NCI-H187 (cell line): ENCODE results near the gene PAIP1.
"Not testable (repeated sequence)": the region's sequence is repeated elsewhere in the genome, so short reads cannot be mapped to it uniquely, and the experiment has no call there.

Experiments
- DNase-seq, 2 experiments: peaks; one replicate each; lab custom pipeline; 2025; lab: John Stamatoyannopoulos, UW

The PAIP1 gene, protein sequence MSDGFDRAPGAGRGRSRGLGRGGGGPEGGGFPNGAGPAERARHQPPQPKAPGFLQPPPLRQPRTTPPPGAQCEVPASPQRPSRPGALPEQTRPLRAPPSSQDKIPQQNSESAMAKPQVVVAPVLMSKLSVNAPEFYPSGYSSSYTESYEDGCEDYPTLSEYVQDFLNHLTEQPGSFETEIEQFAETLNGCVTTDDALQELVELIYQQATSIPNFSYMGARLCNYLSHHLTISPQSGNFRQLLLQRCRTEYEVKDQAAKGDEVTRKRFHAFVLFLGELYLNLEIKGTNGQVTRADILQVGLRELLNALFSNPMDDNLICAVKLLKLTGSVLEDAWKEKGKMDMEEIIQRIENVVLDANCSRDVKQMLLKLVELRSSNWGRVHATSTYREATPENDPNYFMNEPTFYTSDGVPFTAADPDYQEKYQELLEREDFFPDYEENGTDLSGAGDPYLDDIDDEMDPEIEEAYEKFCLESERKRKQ

DNA sequence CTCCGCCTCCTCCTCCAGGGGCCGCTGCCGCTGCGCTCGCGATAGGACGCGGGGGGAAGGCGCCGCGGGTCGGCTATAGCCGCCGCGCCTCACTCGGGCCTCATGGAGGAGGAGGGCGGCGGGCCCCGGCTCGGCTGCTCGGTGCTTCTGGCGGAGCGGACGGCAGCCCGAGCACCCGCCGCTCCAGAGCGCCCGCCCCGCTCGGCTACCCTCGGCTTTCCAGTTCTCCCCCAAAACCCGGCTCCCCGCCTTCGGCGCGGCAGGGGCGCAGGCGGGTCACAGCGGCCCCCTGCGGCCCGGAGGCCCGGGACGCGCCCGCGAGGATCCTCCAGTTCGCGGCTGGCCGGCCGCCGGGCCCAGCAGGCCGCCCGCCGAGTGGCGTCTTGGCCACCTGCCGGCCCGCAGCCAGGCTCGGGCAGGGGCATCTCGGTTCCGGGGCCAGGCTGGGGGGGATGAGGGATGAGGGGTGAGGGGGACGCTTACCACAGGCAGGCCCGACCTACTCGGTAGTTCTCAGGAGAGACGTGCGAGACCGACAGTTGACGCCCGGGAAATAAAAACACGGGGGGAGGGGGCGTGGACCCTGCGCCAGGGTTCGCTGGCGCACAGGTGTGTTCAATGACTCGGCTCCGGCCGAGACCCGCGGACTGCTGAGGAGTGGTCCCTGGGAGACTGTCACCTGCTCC lies at the start of gene PAIP1:
Gene PAIP1 (minus strand): TSS at position 221 of the 686 bp plus-strand sequence. CDS start 231 bp downstream, outside the sequence.
- peak; percentile 79 to 97 for DNase-seq

DNA sequence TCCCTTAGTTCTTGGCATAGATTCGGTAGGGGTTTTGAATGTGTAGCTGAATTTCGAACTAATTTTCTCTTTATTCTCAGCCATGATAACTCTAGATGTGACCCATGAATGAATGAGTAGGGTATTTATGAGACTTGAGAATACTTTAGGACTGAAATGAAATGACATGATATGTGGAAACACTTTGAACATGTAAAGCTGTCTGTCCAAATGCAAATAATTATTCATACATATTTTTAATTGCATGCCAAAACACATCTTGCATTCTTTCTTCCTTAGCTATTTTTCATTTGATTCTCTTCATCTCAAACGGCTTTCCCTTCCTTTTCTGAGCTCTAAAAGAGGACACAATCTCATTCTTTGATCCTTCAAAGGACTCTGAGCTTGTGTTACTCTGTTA lies 49.5 kb upstream of the PAIP1 start:
- no peak for DNase-seq

DNA sequence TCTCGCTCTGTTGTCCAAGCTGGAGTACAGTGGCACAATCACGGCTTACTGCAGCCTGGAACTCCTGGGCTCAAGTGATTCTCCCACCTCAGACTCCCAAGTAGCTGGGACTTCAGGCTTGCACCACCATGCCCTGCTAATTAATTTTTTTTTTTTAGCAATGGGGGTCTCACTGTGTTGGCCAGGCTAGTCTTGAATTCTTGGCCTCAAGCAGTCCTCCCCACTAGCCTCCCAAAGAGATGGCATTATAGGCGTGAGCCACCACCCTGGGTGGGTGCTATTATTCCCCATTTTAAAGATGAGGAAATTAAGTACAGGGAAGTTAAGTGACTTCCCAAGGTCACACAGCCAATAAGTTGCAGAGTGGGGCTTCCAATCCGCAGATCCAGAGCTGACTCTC lies 47.8 kb upstream of the PAIP1 start:
- DNase-seq = no peak

DNA sequence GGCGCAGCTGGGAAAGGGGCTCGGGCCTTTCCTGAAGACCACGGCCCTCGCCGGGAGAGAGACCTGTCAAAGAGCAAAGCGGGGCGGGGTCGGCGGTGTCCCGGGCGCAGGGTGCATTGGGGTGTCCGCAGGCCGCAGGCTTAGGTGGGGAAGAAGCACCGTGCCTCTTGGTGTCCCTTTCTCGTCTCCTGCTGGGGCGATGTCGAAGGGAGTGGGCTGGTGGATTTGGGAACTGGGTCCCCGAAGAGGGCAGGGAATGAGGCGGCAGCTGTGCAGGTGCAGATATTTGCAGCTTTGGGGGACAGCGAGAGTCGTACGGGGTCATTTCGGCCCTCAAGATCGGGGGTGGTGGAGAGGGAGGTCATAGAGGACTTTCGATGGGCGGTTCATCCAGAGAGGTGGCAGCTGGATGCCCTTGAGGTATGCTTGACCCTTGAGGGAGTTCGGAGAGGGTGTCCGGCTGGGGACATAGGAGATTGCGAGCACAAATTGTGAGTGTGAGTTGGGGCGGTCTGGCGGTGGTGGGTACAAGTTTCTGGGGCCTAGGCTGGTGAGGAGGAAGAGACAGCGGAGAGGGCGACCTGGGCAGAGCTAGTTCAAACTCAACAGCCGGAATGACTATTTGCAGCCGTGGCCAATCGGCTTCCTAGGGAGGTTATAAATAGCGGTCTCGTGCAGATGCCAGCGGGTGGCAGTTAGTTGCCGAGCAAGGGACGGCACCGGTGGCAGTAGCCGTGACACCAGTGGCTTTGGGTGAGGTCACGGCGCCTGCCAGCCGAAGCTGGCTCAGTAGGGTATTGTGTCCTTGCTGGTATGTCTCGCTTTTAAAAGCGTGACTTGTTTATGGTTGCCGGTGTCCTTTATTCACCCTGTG lies 46.7 kb upstream of the PAIP1 start:
- DNase-seq = peak; percentile 84 to 86

DNA sequence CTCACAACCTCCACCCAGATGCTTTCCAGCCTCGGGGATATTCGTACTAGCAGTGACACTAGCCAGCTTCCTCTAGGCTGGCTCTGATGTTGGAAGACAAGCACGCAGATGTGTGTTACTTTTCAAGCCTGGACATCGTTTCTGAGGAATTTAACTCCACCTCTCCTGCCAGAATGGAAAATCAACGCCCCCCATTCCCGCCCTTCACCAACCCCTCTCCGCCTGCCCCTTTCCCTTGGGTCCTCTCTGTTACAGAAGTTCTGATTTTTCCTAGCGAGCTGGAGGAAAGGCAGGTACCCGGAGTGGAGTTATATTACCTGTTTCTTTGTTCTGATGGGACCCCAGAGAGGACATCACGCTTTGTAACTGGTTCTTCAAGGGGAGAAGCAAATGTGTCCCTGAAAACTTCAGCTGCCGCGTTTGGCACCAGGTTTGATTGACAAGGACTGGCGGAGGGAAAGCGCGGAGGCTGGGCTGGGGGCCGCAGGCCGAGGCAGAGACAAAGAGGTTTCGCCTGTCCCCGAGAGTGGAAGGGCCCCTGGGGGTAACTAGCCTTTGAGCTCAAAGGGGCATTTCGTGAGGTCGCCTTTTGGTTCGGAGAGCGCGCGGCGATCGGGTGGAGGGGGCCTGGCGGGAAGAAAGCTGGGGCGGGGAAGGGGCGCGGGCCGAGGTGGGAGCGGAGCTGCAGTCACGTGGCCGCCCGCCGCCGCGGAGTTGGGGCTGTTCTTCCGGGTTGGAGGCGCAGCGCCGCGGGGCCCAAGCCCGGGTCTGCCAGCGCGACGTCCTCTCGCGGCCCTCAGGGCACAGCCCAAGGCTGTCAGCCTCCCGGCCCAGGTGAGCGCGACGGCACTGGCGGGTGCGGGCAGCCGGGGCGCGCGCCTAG lies 45.8 kb upstream of the PAIP1 start, which contains the start of gene NNT:
Gene NNT (plus strand): TSS at position 720 of the 883 bp plus-strand sequence. CDS start 6,016 bp downstream, outside the sequence.
- DNase-seq = peak; percentile 80 to 88

DNA sequence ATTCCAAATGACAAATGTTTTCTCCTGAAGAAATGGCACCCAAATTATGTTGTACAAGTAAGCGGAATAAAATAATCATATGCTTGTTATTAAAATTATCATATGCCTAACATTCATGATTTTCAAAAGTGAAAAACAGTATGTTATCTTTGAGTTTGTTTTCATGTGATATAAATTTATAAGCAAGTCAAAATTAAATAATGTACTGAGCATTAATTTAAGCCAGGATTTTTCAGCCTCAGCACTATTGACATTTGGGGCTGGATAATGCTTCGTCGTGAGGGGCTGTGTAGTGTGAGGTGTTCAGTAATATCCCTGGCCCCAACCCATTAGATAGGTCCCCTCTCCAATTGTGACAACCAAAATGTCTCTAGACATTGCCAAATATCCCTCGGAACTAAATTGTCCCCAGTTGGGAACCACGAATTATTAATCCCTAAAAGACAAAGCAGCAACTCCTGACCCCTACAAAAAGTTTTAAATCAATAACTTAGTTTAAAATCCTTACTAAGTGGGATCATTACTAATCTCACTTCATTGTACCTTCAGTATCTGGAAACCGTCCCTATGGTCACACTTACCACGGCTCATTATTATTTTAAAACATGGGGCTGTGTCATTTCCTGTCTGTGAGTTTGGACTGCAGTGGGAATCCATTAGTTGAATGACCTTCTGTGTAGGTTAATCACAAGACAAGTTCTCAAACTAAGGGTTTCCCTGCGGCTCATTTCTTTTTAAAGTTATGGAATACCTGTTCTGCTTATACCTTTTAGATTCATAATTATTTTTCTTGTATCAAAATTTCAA lies 44.8 kb upstream of the PAIP1 start:
- DNase-seq = no peak

DNA sequence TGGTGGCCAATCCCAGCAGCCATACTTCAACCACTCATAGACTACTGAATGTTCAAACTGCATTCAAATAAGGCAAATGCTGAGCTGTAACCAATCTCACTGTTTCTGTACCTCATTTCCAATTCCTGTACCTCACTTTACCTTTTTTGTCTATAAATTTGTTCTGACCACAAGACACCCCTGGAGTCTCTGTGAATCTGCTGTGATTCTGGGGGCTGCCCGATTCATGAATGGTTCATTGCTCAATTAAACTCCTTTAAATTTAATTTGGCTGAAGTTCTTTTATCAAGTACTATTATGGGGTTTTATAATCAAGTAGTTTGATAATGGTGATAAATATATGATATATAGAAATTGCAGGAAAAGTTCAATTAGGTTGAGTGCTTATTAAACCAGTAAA lies 42.0 kb upstream of the PAIP1 start:
- not testable (repeated sequence) for DNase-seq

DNA sequence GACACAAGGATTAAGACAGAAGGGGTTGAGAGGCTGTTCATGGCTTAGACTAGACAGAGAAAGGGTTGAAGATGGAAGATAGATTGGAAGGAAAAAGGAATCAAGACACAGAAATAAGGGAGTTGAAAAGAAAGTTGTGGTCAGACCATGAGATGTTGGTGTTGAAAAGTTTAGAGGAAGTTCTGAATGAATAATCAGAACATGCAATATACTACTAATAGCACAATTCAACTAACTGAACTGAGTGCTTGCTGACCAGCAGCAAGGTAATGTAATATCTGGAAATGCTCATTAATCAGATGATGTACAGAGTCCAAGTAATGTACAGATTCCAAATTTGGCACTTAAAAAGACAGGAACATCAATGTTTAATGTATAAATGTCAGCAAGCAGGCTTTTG lies 35.5 kb upstream of the PAIP1 start:
- DNase-seq = no peak

DNA sequence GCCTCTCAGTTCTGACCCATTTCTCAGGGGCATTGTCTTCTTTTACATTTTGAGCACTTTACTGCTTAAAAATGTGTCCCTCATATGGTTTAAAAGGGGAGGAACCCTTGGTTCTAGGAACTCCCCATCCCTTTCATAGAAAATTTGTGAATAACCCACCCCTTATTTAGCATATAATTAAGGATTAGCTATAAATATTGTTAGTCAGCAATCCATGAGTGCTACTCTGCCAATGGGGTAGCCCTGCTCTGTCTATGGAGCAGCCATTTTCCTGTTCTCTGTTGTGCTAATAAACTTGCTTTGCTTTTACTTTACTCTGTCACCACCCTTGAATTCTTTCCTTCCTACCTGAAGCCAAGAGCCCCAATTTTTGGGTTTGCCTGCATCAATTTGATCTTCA lies 33.8 kb upstream of the PAIP1 start:
- DNase-seq = no peak

DNA sequence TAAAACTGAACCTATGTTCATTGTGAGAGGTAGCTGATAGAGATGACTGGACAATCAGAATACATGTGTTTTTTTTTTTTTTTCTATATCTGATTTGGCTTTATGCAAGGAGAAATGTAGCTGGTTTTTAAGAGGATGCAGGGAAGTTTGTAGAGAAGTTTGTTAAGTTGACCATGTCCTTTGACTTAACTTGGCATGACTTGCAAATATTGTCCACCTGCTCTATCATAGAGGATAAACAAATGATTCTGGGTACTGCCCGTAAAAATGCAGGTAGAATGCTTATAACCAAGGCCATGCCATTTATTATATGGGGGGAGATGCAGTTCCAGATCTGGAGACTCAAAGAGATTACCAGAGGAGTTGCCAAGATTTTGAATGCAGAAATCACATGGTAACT lies 32.4 kb upstream of the PAIP1 start:
- no peak for DNase-seq

DNA sequence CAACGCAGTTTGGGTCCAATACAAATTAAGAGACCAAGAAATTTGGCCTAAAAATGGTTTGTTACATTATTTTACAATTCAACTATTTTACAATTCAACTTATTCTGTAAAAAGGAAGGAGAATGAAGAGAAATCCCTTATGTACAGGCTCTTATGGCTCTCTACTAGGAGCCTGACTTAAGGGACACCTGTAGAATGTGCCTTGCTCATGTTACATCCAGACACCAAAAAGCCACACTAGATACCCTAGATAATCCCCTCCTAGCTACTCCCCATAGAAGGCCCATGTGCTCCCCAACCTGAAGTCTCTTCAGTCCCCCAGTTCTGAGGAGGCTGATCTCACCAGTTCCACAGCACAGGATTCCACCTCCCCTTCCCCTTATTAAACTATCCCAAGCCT lies 32.0 kb upstream of the PAIP1 start:
- DNase-seq = no peak

DNA sequence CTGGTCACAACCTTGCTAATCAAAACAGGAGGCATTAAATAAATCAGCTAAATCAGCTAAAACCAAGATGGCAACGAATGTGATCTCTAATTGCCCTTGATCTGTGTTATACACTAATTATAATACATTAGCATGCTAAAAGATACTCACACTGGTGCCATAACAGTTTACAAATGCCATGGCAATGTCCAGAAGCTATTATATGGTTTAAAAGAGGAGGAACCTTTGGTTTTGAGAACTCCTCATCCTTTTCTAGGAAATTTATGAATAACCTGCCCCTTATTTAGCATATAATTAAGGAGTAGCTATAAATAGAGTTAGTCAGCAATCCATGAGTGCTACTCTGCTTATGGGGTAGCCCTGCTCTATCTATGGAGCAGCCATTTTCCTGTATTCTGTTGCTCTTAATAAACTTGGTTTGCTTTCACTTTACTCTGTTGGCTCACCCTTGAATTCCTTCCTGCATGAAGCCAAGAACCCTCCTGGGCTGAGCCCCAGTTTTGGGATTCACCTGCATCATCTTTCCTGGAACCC lies 27.4 kb upstream of the PAIP1 start:
- no peak for DNase-seq

DNA sequence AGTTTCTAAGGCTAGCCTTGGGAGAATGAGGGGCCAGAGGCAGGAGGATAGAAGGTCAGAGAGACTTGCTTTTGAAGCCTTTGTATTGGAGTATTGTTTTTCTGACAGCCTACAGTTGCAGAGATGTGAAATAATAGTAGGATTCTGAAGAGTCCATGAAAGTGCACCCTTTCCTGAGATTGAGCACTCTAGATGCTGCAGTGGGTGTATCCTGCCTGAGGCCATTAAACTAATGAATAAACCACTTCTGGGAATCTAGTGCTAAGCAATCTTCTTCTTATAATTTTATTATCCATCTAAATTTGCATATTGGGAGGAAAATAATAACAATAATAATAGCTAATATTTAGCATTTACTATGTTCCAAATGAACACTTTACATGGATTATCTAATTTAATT lies 26.8 kb upstream of the PAIP1 start:
- DNase-seq = no peak

DNA sequence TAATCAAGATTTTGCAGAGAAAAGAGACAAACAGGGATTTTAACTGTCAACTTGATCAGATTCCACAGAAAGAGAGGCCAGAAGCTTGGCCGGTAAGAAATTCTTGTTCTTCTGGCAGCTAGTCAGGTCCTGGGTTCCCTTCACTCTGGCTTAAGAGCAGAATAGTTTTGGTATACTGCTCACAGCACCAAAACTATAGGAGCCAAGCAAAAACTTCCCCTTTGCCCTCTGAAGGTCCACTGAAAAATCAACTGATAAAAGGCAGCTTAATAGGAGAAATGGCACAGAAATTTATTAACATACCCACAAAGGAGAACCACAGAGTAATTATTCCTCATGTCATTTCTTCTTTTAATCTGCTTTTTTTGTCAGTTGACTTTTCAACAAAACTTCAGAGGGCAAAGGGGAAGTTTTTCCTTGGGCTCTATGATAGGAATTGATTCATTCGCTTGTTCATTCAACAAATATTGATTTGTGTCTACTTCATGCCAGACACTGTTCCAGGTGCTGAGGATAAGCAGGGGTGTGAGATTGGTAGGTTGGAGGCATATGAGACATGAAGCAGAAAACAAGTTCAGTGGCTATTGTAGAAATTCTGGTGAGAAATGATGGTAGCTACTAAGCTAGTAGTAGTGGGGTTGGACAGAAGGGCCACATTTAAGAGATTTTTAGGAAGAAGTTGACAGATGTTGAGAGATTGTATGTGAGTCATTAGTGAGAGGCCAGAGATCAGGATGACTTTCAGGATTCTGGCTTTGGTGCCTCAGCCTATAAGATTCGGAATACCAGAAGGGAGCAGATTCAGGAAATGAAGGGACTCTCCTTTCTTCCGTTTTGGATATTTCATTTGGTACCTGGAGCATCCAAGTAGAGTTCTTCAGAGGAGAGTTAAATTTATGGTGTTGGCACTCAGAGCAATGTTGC lies 25.5 kb upstream of the PAIP1 start:
- DNase-seq = no peak

DNA sequence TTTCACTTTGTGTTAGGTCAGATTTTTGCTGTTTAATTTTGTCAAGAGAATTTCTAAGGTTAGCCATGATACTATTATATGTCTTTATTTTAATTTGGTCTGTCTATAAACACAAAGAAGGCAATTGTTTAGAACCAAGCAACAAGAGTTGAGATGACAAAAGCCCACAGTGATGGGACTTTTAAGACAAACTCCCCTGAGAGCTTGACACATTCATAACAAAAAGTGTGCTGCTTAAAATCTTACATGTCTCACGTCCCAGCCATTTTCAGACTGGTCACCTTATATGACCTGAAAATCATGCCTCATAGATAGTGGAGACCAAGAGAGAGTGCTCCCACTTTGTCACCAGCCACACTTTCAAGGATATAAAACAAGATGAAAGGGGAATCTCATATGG lies 24.5 kb upstream of the PAIP1 start:
- no peak for DNase-seq

DNA sequence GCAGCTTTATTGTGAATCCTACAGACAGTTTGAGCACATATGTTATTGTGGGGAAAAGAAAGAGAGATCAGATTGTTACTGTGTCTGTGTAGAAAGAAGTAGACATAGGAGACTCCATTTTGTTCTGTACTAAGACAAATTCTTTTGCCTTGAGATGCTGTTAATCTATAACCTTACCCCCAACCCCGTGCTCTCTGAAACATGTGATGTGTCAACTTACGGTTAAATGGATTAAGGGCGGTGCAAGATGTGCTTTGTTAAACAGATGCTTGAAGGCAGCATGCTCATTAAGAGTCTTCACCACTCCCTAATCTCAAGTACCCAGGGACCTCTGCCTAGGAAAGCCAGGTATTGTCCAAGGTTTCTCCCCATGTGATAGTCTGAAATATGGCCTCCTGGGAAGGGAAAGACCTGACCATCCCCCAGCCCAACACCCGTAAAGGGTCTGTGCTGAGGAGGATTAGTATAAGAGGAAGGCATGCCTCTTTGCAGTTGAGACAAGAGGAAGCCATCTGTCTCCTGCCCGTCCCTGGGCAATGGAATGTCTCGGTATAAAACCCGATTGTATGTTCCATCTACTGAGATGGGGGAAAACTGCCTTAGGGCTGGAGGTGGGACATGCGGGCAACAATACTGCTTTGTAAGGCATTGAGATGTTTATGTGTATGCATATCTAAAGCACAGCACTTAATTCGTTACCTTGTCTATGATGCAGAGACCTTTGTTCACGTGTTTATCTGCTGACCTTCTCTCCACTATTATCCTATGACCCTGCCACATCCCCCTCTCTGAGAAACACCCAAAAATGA lies 23.7 kb upstream of the PAIP1 start:
- peak in 1 of 2 experiments; percentile 16 for DNase-seq

DNA sequence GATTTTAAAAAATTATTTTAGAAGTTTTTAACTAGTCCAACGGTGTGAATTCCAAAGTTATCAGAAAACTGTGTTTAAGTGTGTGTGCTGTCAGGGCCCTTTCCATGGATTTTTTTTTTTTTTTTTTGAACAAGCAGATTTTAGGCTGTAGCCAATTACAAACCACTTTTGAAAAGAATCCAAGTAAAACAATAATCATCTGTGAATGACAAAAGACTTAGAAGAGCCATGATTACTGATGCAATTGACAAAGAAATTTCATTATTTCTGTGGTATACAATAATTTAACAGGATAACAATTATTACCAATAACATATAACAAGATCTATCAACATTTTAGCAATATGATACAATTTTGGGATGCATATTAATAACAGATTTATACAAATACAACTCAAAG lies 16.2 kb upstream of the PAIP1 start:
- DNase-seq = no peak

DNA sequence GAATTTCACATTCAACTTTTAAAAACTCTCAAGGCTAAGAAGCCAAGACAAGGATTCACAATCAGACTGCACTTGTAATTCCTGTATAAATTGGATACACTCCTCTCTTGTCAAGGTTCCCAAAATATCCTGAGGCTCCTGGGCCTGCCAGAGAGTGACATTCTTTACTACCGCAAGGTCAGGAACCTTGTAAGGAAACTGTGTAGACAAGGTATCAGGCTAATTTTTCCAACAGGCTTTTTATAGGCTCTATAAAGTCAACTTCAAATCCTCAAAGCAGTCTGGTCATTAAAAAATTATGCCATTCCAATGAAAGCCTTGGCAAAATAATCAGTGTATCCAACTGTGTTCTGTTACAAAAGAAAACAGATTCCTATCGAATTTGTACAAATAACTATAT lies 15.5 kb upstream of the PAIP1 start:
- DNase-seq = no peak
